OCI-LY3 (cell line): Measurements from ENCODE around the gene LIPG.

ENCODE experiments used
- H2AFZ ChIP-seq: fragments of 200-600, 300-600 bp; shearing (Covaris generic); 2 replicates; pipeline ENCODE4 v1.6.0; 2014; ENCODE audit warnings: antibody characterized with exemption, low read depth, low read length
- H3K27ac ChIP-seq: fragments of 200-600, 300-600 bp; sonication (generic); 2 replicates; pipeline ENCODE4 v1.5.1; 2014; ENCODE audit warnings: mild to moderate bottlenecking, low read length, moderate library complexity, mixed read lengths
- H3K27me3 ChIP-seq: fragments of 200-600, 300-600 bp; sonication (generic); 2 replicates; pipeline ENCODE4 v1.6.1; 2014; ENCODE audit warnings: low read depth, low read length, mixed read lengths
- H3K36me3 ChIP-seq: fragments of 200-600, 300-600 bp; sonication (generic); replicated peaks from 2 replicates; pipeline ENCODE3; 2014; ENCODE audit warnings: low read depth, low read length, mixed read lengths
- H3K4me1 ChIP-seq: fragments of 300-600, 200-600 bp; sonication (generic); 2 replicates; pipeline ENCODE4 v1.6.1; 2014; ENCODE audit warnings: low read length, mixed read lengths
- H3K4me2 ChIP-seq: fragments of 200-600, 300-600 bp; sonication (generic); 2 replicates; pipeline ENCODE4 v1.6.1; 2014; ENCODE audit warnings: low read length, mixed read lengths
- H3K4me3 ChIP-seq: fragments of 300-600, 200-600 bp; sonication (generic); 2 replicates; pipeline ENCODE4 v1.5.1; 2014; ENCODE audit warnings: antibody characterized with exemption, mild to moderate bottlenecking, low read length, moderate library complexity
- H3K79me2 ChIP-seq: fragments of 300-600, 200-600 bp; shearing (Covaris generic); 2 replicates; pipeline ENCODE4 v1.6.1; 2014; ENCODE audit warnings: mild to moderate bottlenecking, low read length, mixed read lengths
- H3K9ac ChIP-seq: fragments of 300-600, 200-600 bp; shearing (Covaris generic); 2 replicates; pipeline ENCODE4 v1.6.0; 2014; ENCODE audit warnings: mild to moderate bottlenecking, low read length, moderate library complexity
- H3K9me3 ChIP-seq: fragments of 200-600, 300-600 bp; shearing (Covaris generic); 2 replicates; pipeline ENCODE4 v1.6.1; 2014; ENCODE audit warnings: low read length, mixed read lengths; ENCODE audit not compliant: insufficient read depth
- H4K20me1 ChIP-seq: fragments of 200-600, 300-600 bp; sonication (generic); 2 replicates; pipeline ENCODE4 v1.6.1; 2016; ENCODE audit warnings: low read length, mixed read lengths; ENCODE audit not compliant: insufficient read depth
- CTCF ChIP-seq: fragments of 200-600, 300-600 bp; sonication (generic); IDR thresholded peaks from 2 replicates; pipeline ENCODE4 v1.5.1; 2014; ENCODE audit warnings: antibody characterized with exemption, low read length, low read depth
- EZH2phosphoT487 ChIP-seq: fragments of 200-600 bp; shearing (Covaris generic); IDR thresholded peaks from 2 replicates; pipeline ENCODE4 v1.6.1; 2018; ENCODE audit warnings: antibody characterized with exemption, mixed run types, low read depth

LIPG gene

DNA sequence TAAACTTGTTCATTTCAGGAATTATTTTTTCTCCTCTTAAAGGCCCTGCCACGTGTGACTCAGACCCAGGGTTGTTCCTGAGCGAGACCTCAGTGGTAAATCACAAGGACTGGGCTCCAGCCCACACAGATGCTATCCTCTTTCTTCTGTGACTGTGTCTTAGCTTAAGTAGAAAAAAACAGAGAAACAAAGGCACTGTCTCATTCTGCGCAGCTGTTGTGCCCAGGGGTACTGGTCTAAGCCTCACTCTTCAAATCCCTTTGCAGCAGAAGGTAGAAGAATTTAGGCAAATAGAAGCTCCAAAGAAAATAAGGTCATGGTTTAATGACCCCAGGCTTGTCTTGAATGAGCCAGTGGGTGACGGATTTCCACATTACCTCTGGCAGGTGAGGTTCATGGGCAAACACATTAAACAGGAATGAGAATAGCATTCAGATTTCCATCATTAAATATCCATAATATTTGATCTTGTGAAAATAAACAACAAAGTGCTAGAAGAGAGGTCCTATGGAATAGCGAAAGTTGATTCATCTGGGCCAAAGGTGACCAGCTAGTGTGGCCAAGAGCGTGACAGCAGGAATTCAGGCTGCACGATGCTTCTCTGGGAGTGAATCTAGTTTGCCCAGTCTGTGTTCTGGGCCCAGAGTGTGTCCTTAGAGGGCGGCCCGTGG lies 63.3 kb downstream of the LIPG start:
- H3K4me2 ChIP-seq, result no peak overlapping the region
- no peak for TF ChIP-seq EZH2phosphoT487
- no peak for TF ChIP-seq CTCF
- no peak overlapping the region for H2AFZ ChIP-seq
- H3K27ac ChIP-seq, result no peak overlapping the region
- H3K79me2 ChIP-seq, result no peaks in the 10 kb centered on the region
- no peaks in the 10 kb centered on the region for H4K20me1 ChIP-seq
- H3K9me3 ChIP-seq, result no peaks in the 10 kb centered on the region
- no peaks in the 10 kb centered on the region for H3K4me1 ChIP-seq
- H3K27me3 ChIP-seq, result peaks cover 48% of the 10 kb centered on the region
- H3K9ac ChIP-seq, result no peak overlapping the region
- H3K36me3 ChIP-seq, result no peaks in the 10 kb centered on the region
- no peak overlapping the region for H3K4me3 ChIP-seq

- H3K27ac ChIP-seq, result no peak overlapping the region
- H3K4me2 ChIP-seq, result no peak overlapping the region
- peaks cover 39% of the 10 kb centered on the region for H3K27me3 ChIP-seq
- H3K4me1 ChIP-seq, result no peaks in the 10 kb centered on the region
- no peaks in the 10 kb centered on the region for H3K36me3 ChIP-seq
- TF ChIP-seq CTCF (no peak), EZH2phosphoT487 (no peak)
- H3K9ac ChIP-seq, result no peak overlapping the region
- H3K4me3 ChIP-seq, result no peak overlapping the region
- H4K20me1 ChIP-seq, result no peaks in the 10 kb centered on the region
- H2AFZ ChIP-seq, result no peak overlapping the region
- H3K9me3 ChIP-seq, result no peaks in the 10 kb centered on the region
- no peaks in the 10 kb centered on the region for H3K79me2 ChIP-seq
These were observed 65.1 kb downstream of the LIPG start for GRCh38 chr18:49626842-49627467.

DNA sequence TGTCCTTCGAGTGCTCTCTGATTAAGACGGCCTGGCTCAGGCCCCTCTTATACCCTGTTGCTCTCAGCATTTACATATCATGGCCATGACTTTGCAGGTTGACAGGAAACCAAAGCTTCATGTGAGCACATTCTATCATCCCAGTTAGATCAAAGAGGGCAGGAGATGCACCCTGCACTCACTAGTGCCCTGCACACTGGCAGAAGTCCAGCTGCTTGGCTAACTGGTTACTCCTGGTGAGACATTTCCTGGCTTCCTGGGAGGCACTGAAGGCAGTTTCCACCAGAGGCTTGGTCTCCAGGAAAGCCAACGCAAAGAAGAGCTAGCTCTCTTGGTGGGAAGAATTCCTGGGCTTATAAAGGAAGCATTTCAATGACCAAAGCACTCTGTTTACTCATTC lies 66.3 kb downstream of the LIPG start:
- no peak for TF ChIP-seq EZH2phosphoT487
- no peak for TF ChIP-seq CTCF
- H3K27me3 ChIP-seq, result peaks cover 38% of the 10 kb centered on the region
- no peak overlapping the region for H3K4me2 ChIP-seq
- no peak overlapping the region for H3K27ac ChIP-seq
- H3K36me3 ChIP-seq, result no peaks in the 10 kb centered on the region
- H4K20me1 ChIP-seq, result no peaks in the 10 kb centered on the region
- no peaks in the 10 kb centered on the region for H3K79me2 ChIP-seq
- H3K9me3 ChIP-seq, result no peaks in the 10 kb centered on the region
- H3K9ac ChIP-seq, result no peak overlapping the region
- no peak overlapping the region for H2AFZ ChIP-seq
- H3K4me1 ChIP-seq, result no peaks in the 10 kb centered on the region
- no peak overlapping the region for H3K4me3 ChIP-seq

GRCh38 chr18:49628881-49629795 lies 67.3 kb downstream of the LIPG start:
- Histone ChIP-seq H3K4me1 (no peaks in the 10 kb centered on the region), H3K27me3 (peaks cover 39% of the 10 kb centered on the region), H3K4me3 (no peak overlapping the region), H3K4me2 (no peak overlapping the region), H3K9me3 (no peaks in the 10 kb centered on the region), H3K79me2 (no peaks in the 10 kb centered on the region), H3K36me3 (no peaks in the 10 kb centered on the region), H3K27ac (no peak overlapping the region), H4K20me1 (no peaks in the 10 kb centered on the region), H2AFZ (no peak overlapping the region), H3K9ac (no peak overlapping the region)
- TF ChIP-seq CTCF (peak; percentile 44), EZH2phosphoT487 (no peak)
